IMR-90 (cell line): ENCODE results near the gene TTC27.

Source experiments
- MAZ ChIP-seq: IDR thresholded peaks from 2 replicates; pipeline ENCODE4 v1.6.1; 2012; ENCODE audit warnings: low read depth, mild to moderate bottlenecking, low read length, improper control_type of control experiment, moderate library complexity, borderline replicate concordance
- RAD21 ChIP-seq: IDR thresholded peaks from 2 replicates; pipeline ENCODE4 v1.6.1; 2012; ENCODE audit warnings: low read length, improper control_type of control experiment
- TF ChIP-seq, protein P1 (sequence below): conservative IDR thresholded peaks from 2 replicates; pipeline ENCODE4 v1.5.1; 2012; ENCODE audit warnings: mild to moderate bottlenecking, low read depth, low read length, improper control_type of control experiment

GRCh38 chr2:32720771-32721170 lies 92.9 kb downstream of the TTC27 start:
- TF ChIP-seq MAZ, result no peak
- TF ChIP-seq RAD21, result no peak
- TF ChIP-seq, protein P1, sequence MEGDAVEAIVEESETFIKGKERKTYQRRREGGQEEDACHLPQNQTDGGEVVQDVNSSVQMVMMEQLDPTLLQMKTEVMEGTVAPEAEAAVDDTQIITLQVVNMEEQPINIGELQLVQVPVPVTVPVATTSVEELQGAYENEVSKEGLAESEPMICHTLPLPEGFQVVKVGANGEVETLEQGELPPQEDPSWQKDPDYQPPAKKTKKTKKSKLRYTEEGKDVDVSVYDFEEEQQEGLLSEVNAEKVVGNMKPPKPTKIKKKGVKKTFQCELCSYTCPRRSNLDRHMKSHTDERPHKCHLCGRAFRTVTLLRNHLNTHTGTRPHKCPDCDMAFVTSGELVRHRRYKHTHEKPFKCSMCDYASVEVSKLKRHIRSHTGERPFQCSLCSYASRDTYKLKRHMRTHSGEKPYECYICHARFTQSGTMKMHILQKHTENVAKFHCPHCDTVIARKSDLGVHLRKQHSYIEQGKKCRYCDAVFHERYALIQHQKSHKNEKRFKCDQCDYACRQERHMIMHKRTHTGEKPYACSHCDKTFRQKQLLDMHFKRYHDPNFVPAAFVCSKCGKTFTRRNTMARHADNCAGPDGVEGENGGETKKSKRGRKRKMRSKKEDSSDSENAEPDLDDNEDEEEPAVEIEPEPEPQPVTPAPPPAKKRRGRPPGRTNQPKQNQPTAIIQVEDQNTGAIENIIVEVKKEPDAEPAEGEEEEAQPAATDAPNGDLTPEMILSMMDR, result no peak
